Muscle layer of duodenum (tissue), 2 donors: ENCODE measurements around the gene UBAP1L.
A peak's percentile ranks its signal among the peaks of the same experiment; 100 is the strongest.

Source experiments
- H3K27ac ChIP-seq: one replicate; pipeline ENCODE4 v1.7.0; 2013; ENCODE audit warnings: mild to moderate bottlenecking, low read length
- H3K27me3 ChIP-seq: one replicate; pipeline ENCODE4 v1.7.0; 2013; ENCODE audit warnings: low read depth, mild to moderate bottlenecking, control low read depth, low read length
- H3K36me3 ChIP-seq, 2 donors: one replicate each; pipeline ENCODE4 v1.7.0; 2013; ENCODE audit warnings: low read length in 2 of 2, control low read depth in 1 of 2, mild to moderate bottlenecking in 1 of 2; ENCODE audit not compliant: insufficient read depth in 2 of 2, control insufficient read depth in 1 of 2
- H3K4me1 ChIP-seq, 2 donors: one replicate each; pipeline ENCODE4 v1.7.0; 2013; ENCODE audit warnings: low read length in 2 of 2, mild to moderate bottlenecking in 2 of 2, control low read depth in 1 of 2, moderate library complexity in 1 of 2; ENCODE audit not compliant: insufficient read depth in 2 of 2, control insufficient read depth in 1 of 2
- H3K4me3 ChIP-seq, 2 donors: one replicate each; pipeline ENCODE4 v1.7.0; 2013; ENCODE audit warnings: low read length in 2 of 2, low read depth in 1 of 2, mild to moderate bottlenecking in 1 of 2
- H3K9me3 ChIP-seq, 2 donors: one replicate each; pipeline ENCODE4 v1.7.0; 2013; ENCODE audit warnings: low read length in 2 of 2, control low read depth in 1 of 2, mild to moderate bottlenecking in 1 of 2; ENCODE audit not compliant: control insufficient read depth in 1 of 2
- donor health status: healthy.

Gene UBAP1L

GRCh38 chr15:65089206-65089824, 25.7 kb downstream of the UBAP1L start:
- Histone ChIP-seq H3K27me3 (no peaks in the 10 kb centered on the region), H3K4me3 (no peak overlapping the region), H3K27ac (peak overlapping the region; percentile 60), H3K4me1 (peaks cover 4% of the 10 kb centered on the region in 2 donors), H3K9me3 (no peaks in the 10 kb centered on the region), H3K36me3 (no peaks in the 10 kb centered on the region)

GRCh38 chr15:65088643-65089021, 26.4 kb downstream of the UBAP1L start:
- Histone ChIP-seq H3K27ac (peak overlapping the region; percentile 60), H3K27me3 (no peaks in the 10 kb centered on the region), H3K4me3 (no peak overlapping the region)

DNA sequence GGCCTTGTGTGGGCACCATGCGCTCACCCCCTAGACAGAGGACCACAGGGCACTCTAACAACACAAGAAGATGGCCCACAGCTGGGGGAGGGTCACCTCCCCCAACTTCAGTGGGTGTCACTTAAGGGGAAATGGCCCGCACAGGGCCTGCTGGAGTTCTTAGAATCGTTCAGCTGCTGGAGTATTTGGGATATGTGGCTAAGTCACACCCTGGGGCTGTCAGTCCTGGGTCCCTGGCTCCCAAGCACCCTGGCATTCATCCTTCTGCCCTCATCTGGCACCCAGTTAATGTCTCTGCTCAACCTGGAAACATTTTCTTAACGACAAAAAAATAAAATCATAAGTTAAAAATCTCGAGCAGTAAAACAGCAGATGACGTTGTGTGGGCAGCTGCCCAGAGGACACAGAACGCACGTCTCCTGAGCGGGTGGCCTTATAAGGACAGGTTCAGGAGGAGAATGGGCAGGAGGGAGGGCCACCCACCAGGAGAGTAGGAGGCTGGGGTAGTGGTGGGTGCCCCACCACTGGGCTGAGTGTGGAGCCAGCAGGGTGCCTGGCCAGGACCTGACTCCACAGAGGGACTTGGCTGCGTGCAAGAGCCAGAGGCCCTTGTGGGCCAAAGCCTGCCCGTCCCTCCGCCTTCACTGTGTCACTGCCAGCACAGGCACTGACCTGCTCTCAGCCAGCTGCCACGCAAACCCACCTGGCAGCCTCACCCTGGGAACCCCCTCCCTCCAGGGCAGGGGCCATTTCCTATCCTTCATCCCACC, 26.9 kb downstream of the UBAP1L start:
- Histone ChIP-seq H3K4me1 (peaks cover 4 to 11% of the 10 kb centered on the region in 2 donors), H3K4me3 (no peak overlapping the region), H3K36me3 (no peaks in the 10 kb centered on the region), H3K9me3 (no peaks in the 10 kb centered on the region), H3K27me3 (no peaks in the 10 kb centered on the region), H3K27ac (no peak overlapping the region)

More at GRCh38 chr15:65088643-65089021, 26.4 kb downstream of the UBAP1L start:
- no peaks in the 10 kb centered on the region for H3K36me3 ChIP-seq
- H3K9me3 ChIP-seq, result no peaks in the 10 kb centered on the region
- peaks cover 4 to 5% of the 10 kb centered on the region in 2 donors for H3K4me1 ChIP-seq

DNA sequence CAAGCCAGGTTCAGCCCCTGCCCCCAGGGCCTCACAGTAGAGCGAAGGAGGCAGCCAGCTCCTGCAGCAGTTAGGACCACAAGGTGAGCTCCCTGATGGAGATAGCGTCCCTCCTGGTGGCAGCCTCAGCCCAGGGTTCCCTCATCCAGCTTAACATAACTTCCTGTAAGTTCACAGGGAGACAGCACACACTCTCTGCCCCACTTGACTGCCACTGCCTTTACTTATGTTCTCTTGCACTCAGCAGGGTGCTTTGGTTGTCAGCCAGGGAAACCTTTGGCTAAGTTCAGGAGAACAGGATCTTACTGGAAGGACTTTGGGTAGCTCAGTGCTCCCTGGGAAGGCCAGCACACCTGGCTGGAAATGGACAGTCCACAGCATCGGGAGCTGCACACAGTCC, 27.6 kb downstream of the UBAP1L start:
- no peaks in the 10 kb centered on the region for H3K27me3 ChIP-seq
- H3K4me3 ChIP-seq, result no peak overlapping the region
- H3K4me1 ChIP-seq, result peaks cover 10 to 18% of the 10 kb centered on the region in 2 donors
- no peak overlapping the region for H3K27ac ChIP-seq
- no peaks in the 10 kb centered on the region for H3K9me3 ChIP-seq
- H3K36me3 ChIP-seq, result no peaks in the 10 kb centered on the region

- Histone ChIP-seq H3K9me3 (no peaks in the 10 kb centered on the region), H3K27ac (no peak overlapping the region), H3K4me3 (no peak overlapping the region), H3K36me3 (no peaks in the 10 kb centered on the region), H3K27me3 (no peaks in the 10 kb centered on the region), H3K4me1 (peaks cover 10 to 22% of the 10 kb centered on the region in 2 donors)
These were observed 28.3 kb downstream of the UBAP1L start for GRCh38 chr15:65086680-65087111.

- Histone ChIP-seq H3K27me3 (no peaks in the 10 kb centered on the region), H3K27ac (no peak overlapping the region), H3K9me3 (no peaks in the 10 kb centered on the region), H3K36me3 (no peaks in the 10 kb centered on the region), H3K4me3 (no peak overlapping the region), H3K4me1 (peaks cover 10 to 22% of the 10 kb centered on the region in 2 donors)
These were observed 28.9 kb downstream of the UBAP1L start for GRCh38 chr15:65085990-65086679.

DNA sequence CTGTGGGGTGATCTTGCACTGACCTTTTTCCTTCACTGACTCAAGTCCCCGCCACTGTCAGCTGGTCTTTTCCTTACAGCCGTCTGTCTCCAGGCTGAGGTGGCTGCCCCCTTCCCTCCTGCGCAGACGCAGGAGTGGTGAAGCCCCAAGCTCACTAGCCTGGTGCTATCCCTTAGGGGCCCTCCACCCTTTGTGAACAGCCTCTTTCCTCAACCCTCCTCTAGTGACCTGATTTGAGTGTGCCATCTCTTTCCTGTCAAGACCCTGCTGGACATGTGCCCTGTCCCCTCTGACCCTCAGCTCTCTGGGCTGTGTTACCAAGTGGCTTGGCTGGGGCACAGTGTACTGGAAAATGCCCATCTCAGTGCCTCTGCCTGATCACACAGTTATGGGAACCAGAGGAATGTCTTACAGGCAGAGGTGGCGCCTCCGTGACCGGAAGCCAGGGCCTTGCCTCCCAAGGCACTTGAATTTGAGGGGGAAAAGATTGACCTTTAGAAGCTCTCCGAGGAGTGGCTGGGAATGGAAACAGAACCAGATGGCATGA, 29.7 kb downstream of the UBAP1L start:
- no peak overlapping the region for H3K4me3 ChIP-seq
- no peak overlapping the region for H3K27ac ChIP-seq
- H3K4me1 ChIP-seq, result peaks cover 10 to 22% of the 10 kb centered on the region in 2 donors
- no peaks in the 10 kb centered on the region for H3K9me3 ChIP-seq
- H3K36me3 ChIP-seq, result no peaks in the 10 kb centered on the region
- H3K27me3 ChIP-seq, result no peaks in the 10 kb centered on the region

GRCh38 chr15:65084500-65085206, 30.3 kb downstream of the UBAP1L start:
- Histone ChIP-seq H3K9me3 (no peaks in the 10 kb centered on the region), H3K27ac (no peak overlapping the region)

DNA sequence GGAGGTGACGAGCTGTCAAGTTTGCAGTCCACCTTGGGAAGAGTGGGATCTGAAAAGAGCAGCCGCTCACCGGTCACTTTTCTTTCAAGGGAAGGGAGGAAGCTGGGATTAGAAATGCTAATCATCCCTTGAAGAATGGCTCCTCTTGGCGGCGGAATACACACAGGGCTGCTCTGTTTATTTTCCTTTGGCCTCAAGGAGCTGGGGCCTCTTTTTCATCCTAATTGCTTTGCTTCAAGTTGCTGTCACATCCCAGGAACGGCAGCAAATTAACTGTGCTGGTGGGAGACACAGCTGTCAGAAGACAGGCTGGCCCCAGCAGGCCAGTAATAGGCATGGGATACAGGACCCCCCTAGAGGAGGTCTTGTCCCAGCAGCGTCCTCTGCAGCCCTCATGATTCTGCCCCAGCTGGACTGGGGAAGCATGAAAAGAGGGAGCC, 31.7 kb downstream of the UBAP1L start:
- Histone ChIP-seq H3K27ac (no peak overlapping the region), H3K9me3 (no peaks in the 10 kb centered on the region), H3K4me1 (peaks cover 6 to 22% of the 10 kb centered on the region in 2 donors), H3K36me3 (no peaks in the 10 kb centered on the region), H3K27me3 (no peaks in the 10 kb centered on the region), H3K4me3 (no peak overlapping the region)

More at GRCh38 chr15:65084500-65085206, 30.3 kb downstream of the UBAP1L start:
- H3K27me3 ChIP-seq, result no peaks in the 10 kb centered on the region
- H3K4me3 ChIP-seq, result no peak overlapping the region
- H3K4me1 ChIP-seq, result peaks cover 10 to 22% of the 10 kb centered on the region in 2 donors
- no peaks in the 10 kb centered on the region for H3K36me3 ChIP-seq

GRCh38 chr15:65082303-65082953, 32.6 kb downstream of the UBAP1L start:
- Histone ChIP-seq H3K9me3 (no peaks in the 10 kb centered on the region), H3K4me1 (peaks cover 6 to 18% of the 10 kb centered on the region in 2 donors), H3K4me3 (no peak overlapping the region), H3K27ac (no peak overlapping the region), H3K27me3 (no peaks in the 10 kb centered on the region), H3K36me3 (no peaks in the 10 kb centered on the region)
